AG09309 (cell line): ENCODE data around the gene RCAN3.

Experiments used
- DNase-seq: peaks from one replicate; pipeline ENCODE4 v3.0.0-alpha.2; 2010; ENCODE audit warnings: low read depth
- H3K4me3 ChIP-seq: 2 replicates; pipeline ENCODE4 v1.5.1; 2011; ENCODE audit warnings: mild to moderate bottlenecking, low read depth, low read length, moderate library complexity; ENCODE audit not compliant: control insufficient read depth
- TF ChIP-seq, protein P1 (sequence below): IDR thresholded peaks from 2 replicates; pipeline ENCODE4 v1.5.1; 2011; ENCODE audit warnings: mild to moderate bottlenecking, low read depth, low read length, inconsistent platforms; ENCODE audit not compliant: insufficient read depth, control insufficient read depth; ENCODE audit errors: missing control alignments

RCAN3 gene

DNA sequence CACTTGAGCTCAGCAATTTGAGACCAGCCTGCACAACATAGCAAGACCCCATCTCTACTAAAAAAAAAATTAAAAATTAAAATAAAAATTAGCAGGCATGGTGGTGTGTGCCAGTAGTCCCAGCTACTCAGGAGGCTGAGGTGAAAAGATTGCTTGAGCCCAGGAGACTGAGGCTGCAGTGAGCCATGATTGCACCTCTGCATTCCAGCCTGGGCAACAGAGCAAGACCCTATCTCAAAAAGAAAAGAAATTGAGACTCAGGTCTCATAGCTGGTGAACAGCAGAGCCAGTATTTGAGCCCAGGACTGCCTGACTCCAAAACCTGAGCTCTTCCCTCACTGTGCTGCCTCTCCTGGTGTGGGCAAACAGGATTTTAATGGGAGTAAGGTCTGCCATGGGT is 28.4 kb upstream of the RCAN3 start:
- TF ChIP-seq, protein P1, sequence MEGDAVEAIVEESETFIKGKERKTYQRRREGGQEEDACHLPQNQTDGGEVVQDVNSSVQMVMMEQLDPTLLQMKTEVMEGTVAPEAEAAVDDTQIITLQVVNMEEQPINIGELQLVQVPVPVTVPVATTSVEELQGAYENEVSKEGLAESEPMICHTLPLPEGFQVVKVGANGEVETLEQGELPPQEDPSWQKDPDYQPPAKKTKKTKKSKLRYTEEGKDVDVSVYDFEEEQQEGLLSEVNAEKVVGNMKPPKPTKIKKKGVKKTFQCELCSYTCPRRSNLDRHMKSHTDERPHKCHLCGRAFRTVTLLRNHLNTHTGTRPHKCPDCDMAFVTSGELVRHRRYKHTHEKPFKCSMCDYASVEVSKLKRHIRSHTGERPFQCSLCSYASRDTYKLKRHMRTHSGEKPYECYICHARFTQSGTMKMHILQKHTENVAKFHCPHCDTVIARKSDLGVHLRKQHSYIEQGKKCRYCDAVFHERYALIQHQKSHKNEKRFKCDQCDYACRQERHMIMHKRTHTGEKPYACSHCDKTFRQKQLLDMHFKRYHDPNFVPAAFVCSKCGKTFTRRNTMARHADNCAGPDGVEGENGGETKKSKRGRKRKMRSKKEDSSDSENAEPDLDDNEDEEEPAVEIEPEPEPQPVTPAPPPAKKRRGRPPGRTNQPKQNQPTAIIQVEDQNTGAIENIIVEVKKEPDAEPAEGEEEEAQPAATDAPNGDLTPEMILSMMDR: no peak
- no peak overlapping the region for H3K4me3 ChIP-seq
- DNase-seq: no peak

DNA sequence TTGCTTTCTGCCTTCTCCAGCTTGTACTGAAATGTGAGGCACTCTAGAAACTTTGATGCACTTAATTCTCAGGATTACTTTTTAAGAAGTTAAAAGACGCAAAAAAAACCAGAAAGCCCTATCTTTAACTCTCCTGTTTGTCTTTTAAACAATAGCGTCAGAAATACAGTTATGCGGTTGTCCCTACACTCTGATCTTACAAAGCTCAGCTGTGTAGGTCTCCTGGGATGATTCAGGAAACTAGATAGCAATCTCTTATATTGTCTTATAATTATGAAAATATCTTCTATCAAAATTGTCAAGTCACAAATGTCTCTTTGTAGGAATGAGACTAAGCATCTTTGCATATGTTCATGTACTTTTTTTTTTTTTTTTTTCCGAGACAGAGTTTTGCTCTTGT is 26.9 kb upstream of the RCAN3 start:
- DNase-seq: no peak
- TF ChIP-seq, protein P1: no peak
- H3K4me3 ChIP-seq: no peak overlapping the region

DNA sequence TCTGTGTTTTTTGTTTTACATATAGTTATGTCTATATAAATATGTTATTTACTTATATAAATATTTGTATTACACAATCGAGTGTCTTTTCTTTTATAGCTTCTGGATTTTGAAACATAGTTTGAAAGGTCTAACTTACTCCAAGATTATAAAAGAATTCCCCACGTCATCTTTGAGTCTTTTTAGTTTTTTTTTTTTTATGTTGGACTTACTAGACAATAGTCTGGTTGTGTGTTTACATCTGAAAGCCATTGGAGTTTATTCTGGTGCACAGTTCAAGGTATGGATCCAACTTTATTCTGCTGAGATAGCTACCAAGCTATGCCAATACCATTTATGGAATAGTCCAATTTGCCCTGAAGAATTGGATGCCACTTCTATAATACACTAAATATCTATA is 26.1 kb upstream of the RCAN3 start:
- no peak for DNase-seq
- TF ChIP-seq, protein P1: no peak

DNA sequence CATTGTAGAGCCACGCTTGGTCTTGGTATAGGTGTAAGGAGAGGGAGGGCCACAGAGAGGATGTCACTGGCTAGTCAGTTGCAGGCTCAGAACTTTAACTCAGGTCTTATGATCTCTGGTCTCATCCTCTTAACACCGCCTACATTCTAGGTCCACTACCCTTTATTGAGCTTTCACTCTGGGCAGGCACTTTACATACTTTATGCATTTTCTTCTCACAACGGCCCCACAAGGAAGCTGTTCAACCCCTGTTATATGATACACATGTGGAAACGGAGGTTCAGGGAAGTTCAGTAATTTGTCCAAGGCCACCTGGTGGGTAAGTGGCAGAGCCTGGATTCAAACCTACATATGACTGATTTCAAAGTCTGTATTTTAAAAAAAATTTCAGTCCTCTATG is 25.3 kb upstream of the RCAN3 start:
- H3K4me3 ChIP-seq: no peak overlapping the region
- no peak for DNase-seq
- TF ChIP-seq, protein P1: no peak

More for the DNA sequence above, 26.1 kb upstream of the RCAN3 start:
- H3K4me3 ChIP-seq: no peak overlapping the region

DNA sequence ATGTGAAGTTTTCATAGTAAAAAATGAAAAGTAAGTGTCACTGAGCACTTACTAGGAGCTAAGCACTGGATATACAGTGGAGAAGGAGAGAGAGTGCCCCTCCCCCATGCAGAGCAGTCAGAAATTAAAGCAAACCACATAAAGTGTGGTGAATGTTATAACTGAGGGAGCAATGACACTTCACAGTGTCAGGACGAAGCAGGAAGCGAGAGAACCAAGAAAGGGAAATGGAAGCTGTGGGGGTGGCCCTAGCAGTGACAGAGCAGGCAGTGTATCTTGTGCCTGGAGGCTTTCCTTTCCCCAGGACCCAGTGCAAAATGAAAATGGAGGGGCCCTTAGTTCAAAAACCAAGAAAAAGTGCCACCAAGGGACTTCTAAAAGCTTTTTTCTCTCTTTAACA is 21.5 kb upstream of the RCAN3 start:
- TF ChIP-seq, protein P1: no peak
- no peak overlapping the region for H3K4me3 ChIP-seq
- no peak for DNase-seq

DNA sequence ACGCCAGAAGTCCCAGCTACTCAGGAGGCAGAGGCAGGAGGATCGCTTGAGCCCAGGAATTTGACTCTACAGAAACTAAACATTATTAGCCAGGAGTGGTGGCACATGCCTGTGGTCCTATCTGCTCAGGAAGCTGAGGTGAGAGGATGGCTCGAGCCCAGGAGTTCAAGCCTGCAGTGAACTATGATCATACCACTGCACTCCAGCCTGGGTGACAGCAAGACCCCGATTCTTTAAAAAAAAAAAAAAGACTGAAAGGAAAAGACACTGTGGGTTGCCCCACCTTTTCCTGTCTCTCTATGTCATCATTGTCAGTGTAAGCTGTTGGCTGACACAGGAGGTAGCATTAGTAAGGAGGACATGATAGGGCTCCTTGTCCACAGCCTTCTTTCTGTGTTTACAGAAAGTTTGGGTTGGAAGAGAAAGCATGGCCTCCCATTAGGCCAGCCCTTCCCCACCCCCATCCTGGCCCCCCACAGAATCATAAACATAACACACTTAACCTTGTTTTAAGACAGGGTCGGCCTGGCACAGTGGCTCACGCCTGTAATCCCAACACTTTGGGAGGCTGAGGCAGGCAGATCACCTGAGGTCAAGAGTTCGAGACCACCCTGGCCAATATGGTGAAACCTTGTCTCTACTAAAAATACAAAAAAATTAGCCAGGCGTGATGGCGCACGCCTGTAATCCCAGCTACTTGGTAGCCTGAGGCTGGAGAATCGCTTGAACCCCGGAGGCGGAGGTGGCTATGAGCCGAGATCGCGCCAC is 20.6 kb upstream of the RCAN3 start:
- H3K4me3 ChIP-seq: no peak overlapping the region
- no peak for DNase-seq
- TF ChIP-seq, protein P1: no peak
